Neural cell (in vitro differentiated cells): ENCODE measurements around the gene HS2ST1.

Experiments used
- EP300 ChIP-seq: fragments of 450-650 bp; conservative IDR thresholded peaks from 2 replicates; pipeline ENCODE4 v1.6.1; 2014; ENCODE audit warnings: antibody characterized with exemption, mild to moderate bottlenecking, moderate library complexity; ENCODE audit not compliant: poor library complexity, severe bottlenecking
- EZH2 ChIP-seq: fragments of 200-600, 300-800 bp; shearing (Covaris generic), sonication (generic); IDR thresholded peaks from 2 replicates; pipeline ENCODE4 v1.6.1; 2014; ENCODE audit warnings: antibody characterized with exemption, low read length, borderline replicate concordance, mild to moderate bottlenecking; ENCODE audit not compliant: insufficient read depth, poor library complexity, severe bottlenecking
- POLR2AphosphoS5 ChIP-seq: IDR thresholded peaks from 2 replicates; pipeline ENCODE4 v1.6.1; 2012
- RAD21 ChIP-seq: fragments of 450-650 bp; conservative IDR thresholded peaks from 2 replicates; pipeline ENCODE4 v1.6.1; 2014; ENCODE audit warnings: antibody characterized with exemption, mild to moderate bottlenecking, moderate library complexity
- TF ChIP-seq, protein P1 (sequence below): fragments of 450-650 bp; IDR thresholded peaks from 2 replicates; pipeline ENCODE4 v1.5.1; 2014; ENCODE audit warnings: antibody characterized with exemption, mild to moderate bottlenecking, moderate library complexity; ENCODE audit not compliant: poor library complexity, severe bottlenecking
- TF ChIP-seq, protein P2 (sequence below): IDR thresholded peaks from 2 replicates; pipeline ENCODE4 v1.6.1; 2012; ENCODE audit warnings: borderline replicate concordance

DNA sequence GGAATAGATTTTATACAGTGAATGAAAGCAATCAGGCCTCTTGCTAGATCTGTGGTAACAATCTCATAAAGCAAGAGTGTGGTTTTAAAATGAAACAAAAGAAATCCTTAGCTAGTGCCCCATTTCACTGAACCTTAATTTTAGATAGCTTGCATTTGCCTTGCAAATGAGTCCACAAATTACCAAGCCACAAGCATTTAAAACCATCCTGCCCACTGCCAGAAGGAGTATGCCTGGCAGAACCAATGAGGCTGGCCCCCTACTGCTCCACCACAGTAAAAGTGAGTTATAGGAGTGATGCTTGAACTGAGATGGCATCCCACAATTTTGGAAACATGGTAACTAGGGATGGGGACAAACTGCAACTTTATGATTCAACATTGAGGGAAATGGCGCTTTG, 207.8 kb downstream of the HS2ST1 start:
- TF ChIP-seq EP300 (no peak), POLR2AphosphoS5 (no peak), EZH2 (no peak), RAD21 (no peak)
- TF ChIP-seq, protein P1, sequence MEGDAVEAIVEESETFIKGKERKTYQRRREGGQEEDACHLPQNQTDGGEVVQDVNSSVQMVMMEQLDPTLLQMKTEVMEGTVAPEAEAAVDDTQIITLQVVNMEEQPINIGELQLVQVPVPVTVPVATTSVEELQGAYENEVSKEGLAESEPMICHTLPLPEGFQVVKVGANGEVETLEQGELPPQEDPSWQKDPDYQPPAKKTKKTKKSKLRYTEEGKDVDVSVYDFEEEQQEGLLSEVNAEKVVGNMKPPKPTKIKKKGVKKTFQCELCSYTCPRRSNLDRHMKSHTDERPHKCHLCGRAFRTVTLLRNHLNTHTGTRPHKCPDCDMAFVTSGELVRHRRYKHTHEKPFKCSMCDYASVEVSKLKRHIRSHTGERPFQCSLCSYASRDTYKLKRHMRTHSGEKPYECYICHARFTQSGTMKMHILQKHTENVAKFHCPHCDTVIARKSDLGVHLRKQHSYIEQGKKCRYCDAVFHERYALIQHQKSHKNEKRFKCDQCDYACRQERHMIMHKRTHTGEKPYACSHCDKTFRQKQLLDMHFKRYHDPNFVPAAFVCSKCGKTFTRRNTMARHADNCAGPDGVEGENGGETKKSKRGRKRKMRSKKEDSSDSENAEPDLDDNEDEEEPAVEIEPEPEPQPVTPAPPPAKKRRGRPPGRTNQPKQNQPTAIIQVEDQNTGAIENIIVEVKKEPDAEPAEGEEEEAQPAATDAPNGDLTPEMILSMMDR = no peak
- TF ChIP-seq, protein P2, sequence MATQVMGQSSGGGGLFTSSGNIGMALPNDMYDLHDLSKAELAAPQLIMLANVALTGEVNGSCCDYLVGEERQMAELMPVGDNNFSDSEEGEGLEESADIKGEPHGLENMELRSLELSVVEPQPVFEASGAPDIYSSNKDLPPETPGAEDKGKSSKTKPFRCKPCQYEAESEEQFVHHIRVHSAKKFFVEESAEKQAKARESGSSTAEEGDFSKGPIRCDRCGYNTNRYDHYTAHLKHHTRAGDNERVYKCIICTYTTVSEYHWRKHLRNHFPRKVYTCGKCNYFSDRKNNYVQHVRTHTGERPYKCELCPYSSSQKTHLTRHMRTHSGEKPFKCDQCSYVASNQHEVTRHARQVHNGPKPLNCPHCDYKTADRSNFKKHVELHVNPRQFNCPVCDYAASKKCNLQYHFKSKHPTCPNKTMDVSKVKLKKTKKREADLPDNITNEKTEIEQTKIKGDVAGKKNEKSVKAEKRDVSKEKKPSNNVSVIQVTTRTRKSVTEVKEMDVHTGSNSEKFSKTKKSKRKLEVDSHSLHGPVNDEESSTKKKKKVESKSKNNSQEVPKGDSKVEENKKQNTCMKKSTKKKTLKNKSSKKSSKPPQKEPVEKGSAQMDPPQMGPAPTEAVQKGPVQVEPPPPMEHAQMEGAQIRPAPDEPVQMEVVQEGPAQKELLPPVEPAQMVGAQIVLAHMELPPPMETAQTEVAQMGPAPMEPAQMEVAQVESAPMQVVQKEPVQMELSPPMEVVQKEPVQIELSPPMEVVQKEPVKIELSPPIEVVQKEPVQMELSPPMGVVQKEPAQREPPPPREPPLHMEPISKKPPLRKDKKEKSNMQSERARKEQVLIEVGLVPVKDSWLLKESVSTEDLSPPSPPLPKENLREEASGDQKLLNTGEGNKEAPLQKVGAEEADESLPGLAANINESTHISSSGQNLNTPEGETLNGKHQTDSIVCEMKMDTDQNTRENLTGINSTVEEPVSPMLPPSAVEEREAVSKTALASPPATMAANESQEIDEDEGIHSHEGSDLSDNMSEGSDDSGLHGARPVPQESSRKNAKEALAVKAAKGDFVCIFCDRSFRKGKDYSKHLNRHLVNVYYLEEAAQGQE = no peak
